Ovary (tissue), 3 donors: ENCODE data around the gene KAT6B.

Experiments used
- CTCF ChIP-seq, 3 donors: fragments of 450-650 bp in 2 of 3; fragments of 200-600 bp in 1 of 3; IDR thresholded peaks; one replicate each; pipeline versions ENCODE4 v1.5.1 to v1.8.0; 2016 to 2022; ENCODE audit warnings: antibody characterized with exemption in 3 of 3, mild to moderate bottlenecking in 1 of 3
- EP300 ChIP-seq: sonication (generic); formaldehyde crosslinking; IDR thresholded peaks from one replicate; pipeline ENCODE4 v1.6.1; 2017; ENCODE audit warnings: antibody characterized with exemption
- POLR2A ChIP-seq: fragments of 450-650 bp; IDR thresholded peaks from one replicate; pipeline ENCODE4 v1.6.1; 2017; ENCODE audit warnings: antibody characterized with exemption, mild to moderate bottlenecking, moderate library complexity
- donor health status: DM: no; HTN: no; CAD: no.

- TF ChIP-seq CTCF (IDR thresholded peaks at IDR 0.05) (no peak), EP300 (no peak), POLR2A (no peak)
Measured at GRCh38 chr10:74891053-74891452, 64.7 kb downstream of the KAT6B start.
